ENCODE measurements around the gene MOB1A.

The MOB1A gene

GRCh38 chr2:74198461-74199274 lies 20.0 kb upstream of the MOB1A start, which contains the start of gene MTHFD2:
Gene MTHFD2 (plus strand): TSS chr2:74198615. CDS start chr2:74198642, 27 bp downstream.
- Histone ChIP-seq H3K79me2 (ENCODE audit: insufficient read depth, low read depth) (peaks cover 53% of the 10 kb centered on the region), H3K4me1 (ENCODE audit: low read depth, poor library complexity, severe bottlenecking) (peaks cover 43% of the 10 kb centered on the region), H4K20me1 (ENCODE audit: insufficient read depth) (peaks cover 36% of the 10 kb centered on the region), H3K36me3 (ENCODE audit: insufficient read depth) (peaks cover 2% of the 10 kb centered on the region), H3K27me3 (ENCODE audit: insufficient read depth, low read depth) (no peaks in the 10 kb centered on the region), H3K4me2 (peak within 1 kb of the TSS; percentile 80), H2AFZ (ENCODE audit: low read depth) (peak within 1 kb of the TSS; percentile 68), H3K27ac (peak within 1 kb of the TSS; percentile 99), H3K4me3 (IDR thresholded peaks at IDR 0.05; ENCODE audit: insufficient read depth, low read depth, low read length) (peak within 1 kb of the TSS; percentile 87), H3K9ac (peak within 1 kb of the TSS; percentile 100)
- TF ChIP-seq CTCF (conservative IDR thresholded peaks at IDR 0.05; ENCODE audit: low read depth, low read length) = peak; percentile 63

DNA sequence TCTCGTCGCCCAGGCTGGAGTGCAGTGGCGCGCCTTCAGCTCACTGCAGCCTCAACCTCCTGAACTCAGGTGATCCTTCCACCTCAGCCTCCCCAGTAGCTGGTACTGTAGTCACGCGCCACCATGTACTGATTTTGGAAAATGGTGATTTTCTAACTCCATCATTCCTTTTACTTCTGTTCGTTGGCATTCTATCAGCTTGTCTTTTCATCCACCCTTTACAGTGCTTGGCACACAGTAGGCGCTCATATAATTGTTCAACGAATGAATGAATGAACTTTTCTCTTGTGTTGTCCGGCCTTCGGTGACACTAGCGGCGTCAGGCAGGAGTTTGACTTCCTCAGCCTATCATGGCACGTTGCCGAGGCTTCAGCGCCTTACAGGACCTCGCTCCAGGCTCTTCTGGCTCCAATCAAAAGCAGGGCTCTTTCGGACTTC lies 19.4 kb upstream of the MOB1A start:
- no peak overlapping the region for H3K4me3 ChIP-seq (IDR thresholded peaks at IDR 0.05; ENCODE audit: insufficient read depth, low read depth, low read length)
- H3K9ac ChIP-seq = peak overlapping the region; percentile 100
- H3K36me3 ChIP-seq (ENCODE audit: insufficient read depth) = no peaks in the 10 kb centered on the region; the same call in none of the 2 replicates
- peaks cover 32% of the 10 kb centered on the region for H4K20me1 ChIP-seq (ENCODE audit: insufficient read depth)
- H3K4me1 ChIP-seq (ENCODE audit: low read depth, poor library complexity, severe bottlenecking) = peaks cover 38% of the 10 kb centered on the region
- H3K27me3 ChIP-seq (ENCODE audit: insufficient read depth, low read depth) = no peaks in the 10 kb centered on the region
- peaks cover 46% of the 10 kb centered on the region for H3K79me2 ChIP-seq (ENCODE audit: insufficient read depth, low read depth)
- H2AFZ ChIP-seq (ENCODE audit: low read depth) = peak overlapping the region; percentile 68
- peak overlapping the region; percentile 48 for H3K4me2 ChIP-seq
- peak overlapping the region; percentile 99 for H3K27ac ChIP-seq
- TF ChIP-seq CTCF (conservative IDR thresholded peaks at IDR 0.05; ENCODE audit: low read depth, low read length) = no peak

GRCh38 chr2:74197049-74197448 lies 18.4 kb upstream of the MOB1A start:
- Histone ChIP-seq H4K20me1 (ENCODE audit: insufficient read depth) (peaks cover 24% of the 10 kb centered on the region), H3K9ac (no peak overlapping the region), H3K27ac (no peak overlapping the region), H3K4me3 (IDR thresholded peaks at IDR 0.05; ENCODE audit: insufficient read depth, low read depth, low read length) (no peak overlapping the region), H3K36me3 (ENCODE audit: insufficient read depth) (no peaks in the 10 kb centered on the region; the same call in none of the 2 replicates), H3K4me2 (no peak overlapping the region), H3K27me3 (ENCODE audit: insufficient read depth, low read depth) (no peaks in the 10 kb centered on the region), H2AFZ (ENCODE audit: low read depth) (no peak overlapping the region), H3K4me1 (ENCODE audit: low read depth, poor library complexity, severe bottlenecking) (peaks cover 38% of the 10 kb centered on the region), H3K79me2 (ENCODE audit: insufficient read depth, low read depth) (peaks cover 36% of the 10 kb centered on the region)
- TF ChIP-seq CTCF (conservative IDR thresholded peaks at IDR 0.05; ENCODE audit: low read depth, low read length) = no peak

DNA sequence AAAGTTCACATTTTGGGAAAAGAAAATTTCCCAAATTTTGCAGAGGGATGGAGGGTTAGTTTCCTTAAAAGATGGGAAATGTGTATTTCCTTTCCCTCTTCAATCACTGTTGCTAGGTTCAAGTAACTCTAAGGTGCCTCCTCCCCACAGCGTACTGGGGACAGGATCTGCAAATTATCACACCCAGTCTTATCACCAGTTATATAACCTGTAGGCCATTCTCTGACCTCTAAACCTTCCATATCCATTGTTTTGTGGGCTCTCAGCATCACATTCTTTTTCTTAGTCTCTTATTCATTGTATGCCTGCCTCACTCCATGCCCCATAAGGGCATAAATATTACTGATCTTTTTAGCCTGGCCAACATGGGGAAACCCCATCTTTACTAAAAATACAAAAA lies 16.1 kb upstream of the MOB1A start:
- no peak overlapping the region for H2AFZ ChIP-seq (ENCODE audit: low read depth)
- H3K27ac ChIP-seq = no peak overlapping the region
- no peak overlapping the region for H3K4me2 ChIP-seq
- H3K4me3 ChIP-seq (IDR thresholded peaks at IDR 0.05; ENCODE audit: insufficient read depth, low read depth, low read length) = no peak overlapping the region
- 0 out of 2 replicates have a peak, but pooled peaks cover 3% of the 10 kb centered on the region for H4K20me1 ChIP-seq (ENCODE audit: insufficient read depth)
- H3K79me2 ChIP-seq (ENCODE audit: insufficient read depth, low read depth) = peaks cover 14% of the 10 kb centered on the region
- no peaks in the 10 kb centered on the region for H3K27me3 ChIP-seq (ENCODE audit: insufficient read depth, low read depth)
- peaks cover 34% of the 10 kb centered on the region for H3K4me1 ChIP-seq (ENCODE audit: low read depth, poor library complexity, severe bottlenecking)
- no peak overlapping the region for H3K9ac ChIP-seq
- no peak for TF ChIP-seq CTCF (conservative IDR thresholded peaks at IDR 0.05; ENCODE audit: low read depth, low read length)
- no peaks in the 10 kb centered on the region for H3K36me3 ChIP-seq (ENCODE audit: insufficient read depth)

Measured in KMS-11 (cell line).